Hepatocyte (in vitro differentiated cells): ENCODE results near the gene DIS3L2.

Experiments
- CTCF ChIP-seq: fragments of 200-600 bp; sonication (generic); IDR thresholded peaks from 2 replicates; pipeline ENCODE4 v1.5.1; 2016; ENCODE audit warnings: antibody characterized with exemption, mild to moderate bottlenecking; ENCODE audit not compliant: poor library complexity
- EZH2 ChIP-seq: fragments of 200-600 bp; sonication (generic); IDR thresholded peaks from 2 replicates; pipeline ENCODE4 v1.6.1; 2016; ENCODE audit warnings: antibody characterized with exemption, mild to moderate bottlenecking, borderline replicate concordance
- EZH2phosphoT487 ChIP-seq: fragments of 200-600 bp; sonication (generic); IDR thresholded peaks from one replicate; pipeline ENCODE4 v1.6.1; 2018; ENCODE audit warnings: antibody characterized with exemption, mild to moderate bottlenecking, low read depth, moderate library complexity; ENCODE audit not compliant: unreplicated experiment, severe bottlenecking

- TF ChIP-seq CTCF: no peak
- no peak for TF ChIP-seq EZH2phosphoT487
- TF ChIP-seq EZH2: no peak
Observed at GRCh38 chr2:232278534-232278933, 317.0 kb downstream of the DIS3L2 start.
